ENCODE results near the gene IFNB1. TPM values are rescaled to one million over a fixed set of nuclear protein-coding genes. Genes with fewer than 3 reads are reported as not detected.

The IFNB1 gene
- total and polyA plus RNA-seq, 2 donors (not counting 1 experiment from before 2014, with no cell fraction given), result not detected

GRCh38 chr9:21097817-21098216, 20.1 kb upstream of the IFNB1 start:
- Histone ChIP-seq H2AFZ (ENCODE audit: insufficient read depth, low read depth, low read length, poor library complexity, severe bottlenecking) (no peak overlapping the region), H3K79me2 (ENCODE audit: control insufficient read depth, insufficient read depth, low read length) (no peaks in the 10 kb centered on the region), H3K9ac (ENCODE audit: low read length) (no peak overlapping the region), H3K4me1 (ENCODE audit: control insufficient read depth in 2 of 2, insufficient read depth in 2 of 2, low read length in 2 of 2) (peaks cover 20 to 23% of the 10 kb centered on the region in 2 donors), H3K27me3 (replicated peaks in 1 of 4; ENCODE audit: control extremely low read depth in 1 of 4, control insufficient read depth in 3 of 4, insufficient read depth in 4 of 4, low read length in 3 of 4) (no peaks in the 10 kb centered on the region), H3K36me3 (replicated peaks in 1 of 2; ENCODE audit: control extremely low read depth in 1 of 2, control insufficient read depth in 1 of 2, extremely low read depth in 1 of 2, insufficient read depth in 2 of 2, low read length in 1 of 2) (no peaks in the 10 kb centered on the region), H3K4me3 (ENCODE audit: control extremely low read depth in 1 of 5, extremely low read depth in 1 of 5, insufficient read depth in 1 of 5, low read depth in 2 of 5, low read length in 4 of 5) (no peak overlapping the region), H3K27ac (ENCODE audit: low read length in 2 of 2) (peak overlapping the region in 1 of 2 donors; percentile 4), H3K9me3 (ENCODE audit: control extremely low read depth in 1 of 3, control insufficient read depth in 2 of 3, insufficient read depth in 1 of 3, low read length in 2 of 3) (no peaks in the 10 kb centered on the region), H3K4me2 (replicated peaks; ENCODE audit: low read depth, low read length, poor library complexity, severe bottlenecking) (peak overlapping the region; percentile 55), H4K20me1 (ENCODE audit: control insufficient read depth, insufficient read depth, low read length, poor library complexity, severe bottlenecking) (no peaks in the 10 kb centered on the region)
- ATAC-seq (ENCODE audit: low read depth) (peak; percentile 36), DNase-seq (peak; percentile 35)
- TF ChIP-seq CTCF (IDR thresholded peaks at IDR 0.05), result no peak
- no peak for TF ChIP-seq EZH2 (IDR thresholded peaks at IDR 0.05; ENCODE audit: borderline replicate concordance, insufficient read depth, low read depth, low read length, poor library complexity, severe bottlenecking)
- ChIA-PET POLR2A (no interaction called here), CTCF (interaction anchor here (1.1 to 2.4 kb wide), 2 partner anchors 10 to 13 kb away, joined by 3 to 9 read pairs; no protein-coding TSS in a partner anchor)
- peaks cover 33% of the 10 kb centered on the region for H3K4me1 Mint-ChIP-seq
- peak overlapping the region; percentile 2 for H3K27ac Mint-ChIP-seq
- no peak overlapping the region for H3K4me3 Mint-ChIP-seq
- H3K27me3 Mint-ChIP-seq, result no peaks in the 10 kb centered on the region
- intact Hi-C loops (cut with micrococcal nuclease), result loop anchor here (5.0 to 10.0 kb wide), 2 partner anchors 63 to 476 kb away; partner anchors contain the start of genes HACD4 and MLLT3
- WGBS (ENCODE audit: insufficient coverage), result no CpG with 5 or more reads among the region's 2 CpGs
- no peaks in the 10 kb centered on the region for H3K9me3 Mint-ChIP-seq (ENCODE audit: insufficient read depth)

GRCh38 chr9:21096901-21097255, 19.1 kb upstream of the IFNB1 start:
- Histone ChIP-seq H3K9ac (ENCODE audit: low read length) (peak overlapping the region; percentile 21), H3K4me2 (replicated peaks; ENCODE audit: low read depth, low read length, poor library complexity, severe bottlenecking) (peak overlapping the region; percentile 55), H3K27me3 (replicated peaks in 1 of 4; ENCODE audit: control extremely low read depth in 1 of 4, control insufficient read depth in 3 of 4, insufficient read depth in 4 of 4, low read length in 3 of 4) (no peaks in the 10 kb centered on the region), H3K79me2 (ENCODE audit: control insufficient read depth, insufficient read depth, low read length) (no peaks in the 10 kb centered on the region), H3K9me3 (ENCODE audit: control extremely low read depth in 1 of 3, control insufficient read depth in 2 of 3, insufficient read depth in 1 of 3, low read length in 2 of 3) (no peaks in the 10 kb centered on the region), H4K20me1 (ENCODE audit: control insufficient read depth, insufficient read depth, low read length, poor library complexity, severe bottlenecking) (no peaks in the 10 kb centered on the region), H3K4me3 (ENCODE audit: control extremely low read depth in 1 of 5, extremely low read depth in 1 of 5, insufficient read depth in 1 of 5, low read depth in 2 of 5, low read length in 4 of 5) (no peak overlapping the region), H3K27ac (ENCODE audit: low read length in 2 of 2) (no peak overlapping the region), H3K4me1 (ENCODE audit: control insufficient read depth in 2 of 2, insufficient read depth in 2 of 2, low read length in 2 of 2) (peaks cover 20 to 23% of the 10 kb centered on the region in 2 donors), H3K36me3 (replicated peaks in 1 of 2; ENCODE audit: control extremely low read depth in 1 of 2, control insufficient read depth in 1 of 2, extremely low read depth in 1 of 2, insufficient read depth in 2 of 2, low read length in 1 of 2) (no peaks in the 10 kb centered on the region), H2AFZ (ENCODE audit: insufficient read depth, low read depth, low read length, poor library complexity, severe bottlenecking) (peak overlapping the region; percentile 71)
- no peak for DNase-seq
- no peak for TF ChIP-seq CTCF (IDR thresholded peaks at IDR 0.05)
- TF ChIP-seq EZH2 (IDR thresholded peaks at IDR 0.05; ENCODE audit: borderline replicate concordance, insufficient read depth, low read depth, low read length, poor library complexity, severe bottlenecking), result no peak
- ChIA-PET CTCF (interaction anchor here (1.0 to 1.4 kb wide), 3 partner anchors 9 to 15 kb away, joined by 3 to 4 read pairs (median 3); no protein-coding TSS in a partner anchor), POLR2A (no interaction called here)
- peak overlapping the region; percentile 50 for H3K4me3 Mint-ChIP-seq
- no peaks in the 10 kb centered on the region for H3K9me3 Mint-ChIP-seq (ENCODE audit: insufficient read depth)
- intact Hi-C loops (cut with micrococcal nuclease), result loop anchor here (5.0 to 10.0 kb wide), 2 partner anchors 62 to 475 kb away; partner anchors contain the start of genes HACD4 and MLLT3
- H3K27ac Mint-ChIP-seq, result no peak overlapping the region
- no peak for ATAC-seq (ENCODE audit: low read depth)
- no CpG with 5 or more reads among the region's 2 CpGs for WGBS (ENCODE audit: insufficient coverage)
- H3K4me1 Mint-ChIP-seq, result peaks cover 35% of the 10 kb centered on the region
- no peaks in the 10 kb centered on the region for H3K27me3 Mint-ChIP-seq
